Fibroblast of peridontal ligament (primary cell): Measurements from ENCODE around the gene ANKRD33B.
"Not testable (repeated sequence)": the region's sequence is repeated elsewhere in the genome, so short reads cannot be mapped to it uniquely, and the experiment has no call there.

Experiments used
- DNase-seq: peaks from one replicate; pipeline ENCODE4 v3.0.0-alpha.2; 2010; ENCODE audit errors: extremely low read depth

Gene ANKRD33B

DNA sequence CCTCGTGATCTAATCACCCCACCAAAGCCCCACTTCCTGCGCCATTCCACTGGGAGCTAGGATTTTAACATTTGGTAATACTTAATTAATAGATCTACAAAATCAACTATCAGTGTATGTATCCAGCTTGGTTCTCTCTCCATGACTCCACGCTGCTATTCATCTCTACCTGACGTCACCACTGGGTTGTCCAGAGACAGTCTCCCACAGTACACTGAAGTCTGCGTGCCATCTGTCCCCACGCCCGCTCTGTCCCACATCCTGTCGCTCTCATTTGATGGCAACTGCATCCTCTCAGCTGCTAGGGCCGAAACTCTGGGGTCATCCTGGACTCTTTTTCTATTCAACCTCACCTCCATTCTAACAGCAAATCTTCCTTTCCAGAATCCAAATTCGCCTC, 53.2 kb downstream of the ANKRD33B start:
- DNase-seq: no peak

DNA sequence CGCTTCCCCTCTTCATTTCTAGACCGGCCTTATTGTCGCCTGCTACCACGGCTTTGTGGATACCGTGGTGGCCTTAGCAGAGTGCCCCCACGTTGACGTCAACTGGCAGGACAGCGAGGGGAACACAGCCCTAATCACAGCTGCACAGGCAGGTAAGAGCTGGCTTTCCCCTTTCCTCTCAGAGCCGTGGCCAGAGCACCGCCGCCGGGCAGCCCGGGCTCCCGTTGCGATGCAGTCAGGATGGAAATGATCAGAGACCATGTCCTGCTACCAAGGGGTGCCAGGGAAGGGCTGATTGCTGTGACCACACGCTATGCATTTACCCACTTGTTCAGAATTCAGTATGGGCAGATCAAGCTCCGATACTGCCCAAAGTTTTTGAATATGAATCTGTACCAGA, 54.4 kb downstream of the ANKRD33B start:
- no peak for DNase-seq

DNA sequence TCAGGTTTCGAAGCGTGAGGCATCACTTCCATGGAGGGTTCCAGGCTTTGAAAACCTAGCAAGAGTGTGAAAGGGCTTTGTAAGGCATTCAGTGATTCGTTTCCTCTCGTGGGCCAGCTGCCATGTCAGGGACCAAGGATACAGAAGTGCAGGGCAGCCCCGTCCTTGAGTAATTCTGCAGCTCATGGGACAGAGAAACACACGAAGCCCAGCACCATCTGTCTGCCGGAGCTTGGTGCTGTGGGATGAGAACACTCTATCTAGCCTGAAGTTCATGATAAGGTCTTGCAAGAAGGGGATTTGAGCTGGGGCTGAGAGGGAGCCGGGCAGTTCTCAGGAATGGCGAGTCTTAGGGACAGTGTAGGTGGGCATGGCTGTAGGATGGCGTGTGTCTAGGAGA, 55.8 kb downstream of the ANKRD33B start:
- no peak for DNase-seq

DNA sequence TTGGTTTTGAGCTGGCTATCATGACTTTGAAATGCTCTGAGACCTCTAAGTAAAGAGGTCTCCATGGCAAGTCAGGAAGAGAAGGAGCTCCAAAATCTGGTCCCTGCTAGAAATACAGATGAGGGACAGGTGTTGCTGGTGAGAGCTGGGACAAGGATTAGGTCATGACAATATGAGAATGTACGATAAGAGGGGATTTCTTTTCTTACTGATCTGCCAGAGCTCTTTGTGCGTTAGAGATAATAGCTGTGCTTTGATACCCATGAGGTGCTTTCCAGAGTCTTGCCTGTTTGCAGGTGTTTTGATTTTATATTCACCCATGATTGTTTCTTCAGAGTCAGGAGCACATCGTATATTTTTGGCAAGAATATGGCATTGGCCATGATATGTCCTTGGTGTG, 56.5 kb downstream of the ANKRD33B start:
- DNase-seq: no peak

DNA sequence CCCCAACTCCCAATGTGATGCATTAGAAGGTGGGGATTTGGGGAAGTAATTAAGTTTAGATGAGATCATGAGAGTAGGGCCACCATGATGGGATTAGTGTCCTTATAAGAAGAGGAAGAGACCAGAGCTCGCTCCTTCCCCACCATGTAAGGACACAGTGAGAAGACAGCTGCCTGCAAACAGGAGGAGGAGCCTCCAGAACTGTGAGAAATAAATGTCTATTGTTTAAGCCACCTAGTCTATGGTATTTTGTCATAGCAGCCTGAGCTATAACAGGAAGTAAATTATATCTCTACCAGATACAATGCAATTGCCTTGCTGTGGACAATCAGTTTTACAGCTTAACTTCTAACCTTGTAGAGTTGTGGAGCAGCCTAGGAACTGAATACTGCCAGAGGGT, 58.0 kb downstream of the ANKRD33B start:
- no peak for DNase-seq

DNA sequence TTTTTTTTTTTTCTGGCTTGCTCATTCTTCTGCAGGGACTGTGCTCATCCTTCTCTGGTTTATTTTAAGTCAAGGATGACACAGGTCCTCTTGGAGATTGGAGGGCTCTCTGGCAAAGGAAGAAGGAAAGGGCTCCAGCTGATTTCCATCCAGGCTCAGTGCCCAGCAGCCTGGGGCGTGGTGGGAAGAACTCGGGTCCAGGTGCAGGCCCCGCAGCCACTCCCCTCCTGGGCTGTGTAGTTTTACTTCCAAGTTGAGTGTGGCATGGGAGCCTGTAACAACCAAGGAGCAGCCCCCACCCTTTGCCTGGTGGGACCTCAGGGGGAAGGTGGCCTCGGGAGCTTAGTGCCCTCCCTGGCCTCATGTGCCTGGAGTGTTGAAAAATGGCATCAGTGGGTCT, 58.9 kb downstream of the ANKRD33B start:
- no peak for DNase-seq

DNA sequence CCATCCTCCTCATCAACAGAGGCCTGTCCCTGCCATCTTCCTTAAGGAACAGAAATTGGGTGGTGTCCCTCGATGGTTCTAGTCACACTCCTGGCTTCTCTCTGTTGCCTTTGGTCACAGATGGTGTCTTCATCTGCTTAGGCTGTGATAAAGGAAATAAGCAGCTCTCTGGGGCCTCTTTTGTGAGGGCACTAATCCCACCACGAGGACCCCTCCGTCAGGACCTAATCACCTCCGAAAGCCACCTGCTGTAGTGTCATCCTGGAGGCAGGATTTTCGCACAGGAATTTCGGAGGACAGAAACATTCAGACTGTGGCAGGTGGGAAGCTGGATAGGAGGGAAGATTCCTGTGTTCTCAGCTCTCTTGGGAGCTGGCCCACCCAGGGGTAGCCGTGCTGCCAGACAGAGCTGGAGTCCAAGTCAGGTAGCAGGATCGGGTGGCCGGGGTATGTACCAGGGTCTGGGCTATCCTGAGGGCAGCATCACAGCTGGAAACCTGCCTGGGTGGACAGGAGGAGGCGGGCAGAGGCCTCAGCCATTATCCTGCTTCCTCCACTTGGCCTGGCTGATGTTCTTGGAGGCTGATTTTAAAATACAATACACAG, 59.5 kb downstream of the ANKRD33B start:
- no peak for DNase-seq

DNA sequence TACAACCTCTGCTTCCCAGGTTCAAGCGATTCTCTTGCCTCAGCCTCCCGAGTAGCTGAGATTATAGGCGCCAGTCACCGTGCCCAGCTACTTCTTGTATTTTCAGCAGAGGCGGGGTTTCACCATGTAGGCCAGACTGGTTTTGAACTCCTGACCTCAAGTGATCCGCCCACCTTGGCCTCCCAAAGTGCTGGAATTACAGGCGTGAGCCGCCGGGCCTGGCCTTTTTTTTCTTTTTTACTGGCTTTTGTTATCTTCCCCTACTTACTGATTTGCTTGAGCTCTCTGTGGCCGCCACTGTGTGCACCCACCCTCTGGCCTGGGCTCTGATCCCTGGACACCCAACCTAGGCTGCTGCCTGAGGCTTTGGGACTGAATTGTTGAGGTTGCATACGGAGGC, 60.3 kb downstream of the ANKRD33B start:
- DNase-seq: no peak

DNA sequence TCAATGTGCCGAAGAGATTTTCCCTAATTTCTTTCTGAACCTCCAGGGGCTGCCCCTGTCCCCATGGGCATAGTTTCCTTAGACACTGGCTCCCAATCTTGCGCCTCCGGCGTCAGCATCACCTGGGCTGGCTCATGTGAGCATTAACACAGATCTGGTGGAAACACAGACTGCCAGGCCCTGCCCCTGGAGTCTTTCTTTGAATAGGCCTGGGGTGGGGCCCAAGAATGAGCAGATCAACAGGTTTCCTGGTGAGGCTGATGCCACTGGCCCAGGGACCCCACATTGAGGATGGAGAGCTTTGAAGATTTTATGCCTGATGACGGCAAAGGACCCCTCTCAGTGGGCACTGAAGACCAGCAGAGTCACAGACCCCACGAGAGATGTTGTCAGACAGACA, 60.8 kb downstream of the ANKRD33B start:
- no peak for DNase-seq

DNA sequence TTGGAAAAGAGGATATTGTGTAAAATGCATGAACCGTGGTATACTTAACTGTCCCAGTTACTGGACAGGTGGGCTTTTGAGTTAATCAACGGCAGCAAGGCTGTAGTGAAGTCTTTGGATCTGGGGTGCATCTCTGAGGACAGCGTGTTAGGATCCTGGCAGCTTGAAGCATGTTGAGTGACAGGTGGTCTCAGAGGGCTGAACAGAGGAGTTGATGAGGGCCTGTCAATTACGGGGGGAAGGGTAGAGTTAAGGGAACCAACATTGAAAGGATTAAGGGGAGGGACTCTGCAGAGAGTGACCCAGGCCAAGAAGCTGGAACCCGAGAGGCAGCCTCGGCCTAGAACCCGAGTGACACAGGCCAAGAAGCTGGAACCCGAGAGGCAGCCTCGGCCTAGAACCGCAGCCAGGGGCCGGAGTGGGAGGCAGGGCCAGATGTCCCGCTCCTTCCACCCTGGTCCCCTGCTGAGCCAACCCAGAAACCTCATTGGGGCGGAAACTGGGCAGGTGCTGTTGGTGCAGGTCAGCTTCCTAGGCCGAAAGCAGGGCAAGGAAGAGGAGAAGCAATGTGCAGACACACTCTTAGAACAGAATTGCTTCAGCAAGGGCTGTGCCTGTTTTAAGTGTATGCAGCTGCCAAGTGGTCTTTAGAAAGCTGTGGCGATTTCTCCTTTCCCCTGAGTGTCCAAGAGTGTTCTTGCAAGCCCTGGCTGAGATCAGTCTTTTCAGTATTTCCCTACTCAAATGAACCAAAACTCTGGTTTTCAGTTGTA, 62.0 kb downstream of the ANKRD33B start:
- DNase-seq: no peak

DNA sequence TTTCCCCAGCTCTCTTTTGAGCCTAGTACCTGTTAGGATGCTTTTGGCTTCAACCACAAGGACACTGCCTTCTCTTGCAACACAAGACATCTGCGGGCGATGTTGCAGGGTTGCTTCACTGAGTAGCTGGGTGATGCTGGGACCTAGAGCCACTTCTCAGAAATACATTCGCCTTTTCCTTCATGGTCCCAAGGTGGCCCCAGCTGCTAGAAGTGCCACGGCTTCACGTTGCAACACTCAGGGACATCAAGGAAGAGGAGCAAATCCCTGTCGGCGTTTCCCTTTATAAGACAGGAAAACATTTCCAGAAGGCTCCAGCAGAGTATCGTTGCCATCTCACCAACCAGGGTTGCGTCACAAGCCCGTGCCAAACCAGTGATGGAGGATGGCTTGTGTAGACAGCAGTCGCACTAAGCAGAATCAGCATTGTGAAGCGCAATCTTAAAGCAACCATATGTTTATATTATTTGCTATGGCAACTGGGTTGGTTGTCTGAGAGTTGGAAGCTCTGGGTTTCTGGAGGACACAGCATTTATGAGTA, 62.7 kb downstream of the ANKRD33B start:
- peak; percentile 33 for DNase-seq

DNA sequence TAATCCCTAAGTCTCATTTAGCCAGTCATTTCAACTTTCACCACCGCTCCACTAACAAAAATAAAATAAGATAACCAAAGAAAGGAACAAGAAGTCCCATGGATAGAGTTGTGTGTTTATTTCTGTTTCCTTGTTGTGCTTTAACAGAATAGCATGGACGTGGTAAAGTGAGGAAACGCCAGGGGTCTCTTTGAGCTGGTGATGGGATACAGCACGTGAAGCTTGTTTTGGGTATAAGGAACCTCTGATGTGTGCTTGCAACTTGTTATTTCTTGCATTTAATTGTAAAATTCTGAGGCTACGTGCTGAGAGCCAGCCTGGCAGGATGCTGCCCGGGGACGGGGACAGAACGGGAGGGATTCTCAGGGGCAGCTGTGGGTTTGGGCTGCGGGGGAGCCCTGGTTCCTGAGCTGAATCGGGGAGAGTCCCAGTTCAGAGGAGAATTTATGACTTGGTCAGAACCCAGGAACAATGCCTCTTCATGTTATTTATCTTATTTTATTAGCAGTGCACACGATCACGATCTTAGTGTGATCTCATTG, 63.4 kb downstream of the ANKRD33B start:
- no peak for DNase-seq

DNA sequence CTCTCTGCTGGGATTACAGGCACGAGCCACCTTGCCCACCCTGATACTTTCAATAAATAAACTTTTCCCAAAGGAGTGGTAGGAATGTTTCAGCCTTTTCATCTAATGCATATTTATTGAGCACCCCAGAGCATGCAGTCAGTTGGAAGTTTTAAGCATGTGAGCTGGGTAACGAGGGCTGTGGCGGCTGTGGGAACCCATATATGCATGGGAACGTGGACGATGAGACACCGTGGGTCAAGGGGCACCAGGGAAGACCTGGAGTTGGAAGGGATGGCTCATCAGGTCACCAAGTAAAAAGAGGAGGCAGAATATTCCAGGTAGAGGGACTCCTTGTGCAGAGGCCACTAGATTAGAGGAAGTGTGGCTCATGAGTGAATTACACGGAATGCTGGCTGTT, 64.7 kb downstream of the ANKRD33B start:
- DNase-seq: no peak

DNA sequence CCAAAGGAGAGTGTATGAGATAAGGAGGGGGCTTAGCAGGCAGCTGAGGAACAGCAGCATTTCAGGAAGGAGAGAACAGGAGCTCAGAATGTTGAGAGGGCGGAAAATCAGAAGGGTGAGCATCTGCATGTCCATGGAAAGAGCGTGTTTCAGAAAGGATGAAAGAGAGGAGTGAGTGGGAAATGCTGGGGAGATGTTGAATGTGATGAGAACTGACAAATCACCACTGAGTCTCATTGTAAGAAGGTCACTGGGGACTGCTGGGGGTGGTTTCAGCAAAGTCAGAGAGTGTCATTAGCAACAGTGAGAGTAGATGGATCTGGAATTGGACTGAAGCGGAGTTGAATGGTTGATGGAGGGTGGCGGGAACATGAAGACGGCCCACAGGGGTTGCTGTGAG, 65.8 kb downstream of the ANKRD33B start:
- no peak for DNase-seq

DNA sequence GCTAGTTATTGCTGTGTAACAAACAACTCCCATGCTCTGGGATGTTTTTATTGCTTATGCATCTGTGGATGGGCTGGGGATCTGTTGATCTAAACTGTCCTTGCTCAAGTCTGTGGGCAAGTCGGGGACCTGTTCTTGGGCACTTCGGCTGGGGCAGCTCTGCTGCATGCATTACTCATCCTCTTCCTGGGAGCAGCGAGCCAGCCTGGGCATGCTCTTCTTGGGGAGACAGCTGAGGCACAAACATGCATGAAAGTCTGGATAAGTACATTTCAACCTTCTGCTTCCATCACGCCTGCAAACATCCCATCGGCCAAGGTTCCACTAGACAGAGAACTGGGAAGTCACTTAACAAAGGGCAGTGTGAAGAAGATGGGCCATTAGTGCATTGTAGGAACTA, 66.3 kb downstream of the ANKRD33B start:
- no peak for DNase-seq

DNA sequence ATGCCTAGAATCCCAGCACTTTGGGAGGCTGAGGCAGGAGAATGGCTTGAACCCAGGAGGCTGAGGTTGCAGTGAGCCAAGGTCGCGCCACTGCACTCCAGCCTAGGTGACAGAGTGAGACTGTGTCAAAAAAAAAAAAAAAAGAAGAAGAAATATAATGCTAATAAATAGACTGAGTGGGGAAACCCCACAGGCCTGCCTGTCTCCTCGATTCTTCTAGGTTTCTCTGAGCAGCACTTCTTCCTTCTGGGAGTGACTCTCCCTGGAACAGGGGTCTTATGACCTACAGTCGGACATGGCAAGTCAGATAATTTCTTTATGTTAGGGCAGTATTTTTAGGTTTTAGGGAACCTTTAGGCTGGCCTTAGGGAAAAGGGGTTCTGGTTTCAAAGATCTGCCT, 66.9 kb downstream of the ANKRD33B start:
- not testable (repeated sequence) for DNase-seq

DNA sequence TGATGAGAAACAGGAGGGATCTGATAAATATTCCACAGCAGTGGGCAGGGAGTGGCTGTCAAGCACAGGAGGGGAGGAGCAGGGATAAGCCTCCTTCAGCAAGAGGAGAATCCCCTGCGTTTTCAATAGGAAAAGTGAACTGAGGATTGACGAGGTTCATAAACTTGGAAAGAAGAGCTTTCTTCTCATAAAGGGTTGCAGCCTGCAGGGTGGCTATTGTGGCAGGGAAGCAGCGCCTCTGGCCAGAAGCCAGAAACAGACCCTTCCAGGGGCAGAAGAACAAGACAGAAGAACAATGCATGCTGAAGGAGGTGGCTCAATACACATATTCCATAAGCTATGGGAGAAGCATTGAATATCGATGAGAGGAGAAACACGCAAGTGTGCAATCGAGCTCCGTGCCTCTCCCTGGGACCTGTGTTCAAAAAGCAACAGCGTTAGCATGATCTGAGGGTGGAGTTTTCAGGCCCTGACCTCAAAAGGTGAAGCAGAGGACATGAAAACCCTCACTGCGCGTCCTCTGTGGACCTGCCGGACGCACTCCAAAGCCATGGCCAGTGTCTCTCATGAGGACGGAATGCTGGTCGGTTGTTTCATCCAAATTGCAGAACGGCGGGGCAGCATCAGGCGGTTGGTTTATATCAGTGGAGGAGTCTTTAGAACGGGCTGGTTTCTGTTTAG, 67.6 kb downstream of the ANKRD33B start:
- DNase-seq: no peak

DNA sequence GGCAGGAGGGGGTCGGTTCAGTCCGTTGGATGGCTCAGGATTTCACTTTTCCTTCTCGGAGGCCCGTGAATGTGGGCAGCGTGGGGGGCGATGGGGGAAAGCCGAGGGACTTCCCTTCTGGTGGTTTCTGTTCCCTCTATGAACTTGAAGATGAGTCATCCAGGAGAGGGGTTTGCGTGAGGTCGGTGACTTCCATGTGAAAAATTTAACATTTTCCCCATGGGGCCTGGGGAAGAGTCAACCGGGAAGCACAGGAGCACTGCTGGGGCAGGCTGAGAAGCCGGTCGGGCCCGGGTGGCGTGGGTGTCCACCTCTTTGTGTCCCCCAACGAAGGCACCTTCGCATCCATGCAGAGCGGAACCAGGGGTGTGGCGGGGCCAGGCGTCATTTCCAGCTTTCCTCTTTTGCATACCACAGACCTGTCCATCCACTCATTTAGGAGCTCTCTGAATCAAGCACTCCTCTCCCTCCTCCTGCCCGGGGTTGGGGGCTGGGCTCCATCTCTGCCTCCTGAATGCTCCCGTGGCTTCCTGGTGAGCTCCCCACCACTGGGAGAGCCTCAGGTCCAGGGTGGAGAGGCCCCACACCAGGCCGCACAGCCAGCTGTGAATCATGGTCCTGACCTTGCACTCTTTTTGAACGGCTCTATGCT, 68.4 kb downstream of the ANKRD33B start:
- DNase-seq: no peak

DNA sequence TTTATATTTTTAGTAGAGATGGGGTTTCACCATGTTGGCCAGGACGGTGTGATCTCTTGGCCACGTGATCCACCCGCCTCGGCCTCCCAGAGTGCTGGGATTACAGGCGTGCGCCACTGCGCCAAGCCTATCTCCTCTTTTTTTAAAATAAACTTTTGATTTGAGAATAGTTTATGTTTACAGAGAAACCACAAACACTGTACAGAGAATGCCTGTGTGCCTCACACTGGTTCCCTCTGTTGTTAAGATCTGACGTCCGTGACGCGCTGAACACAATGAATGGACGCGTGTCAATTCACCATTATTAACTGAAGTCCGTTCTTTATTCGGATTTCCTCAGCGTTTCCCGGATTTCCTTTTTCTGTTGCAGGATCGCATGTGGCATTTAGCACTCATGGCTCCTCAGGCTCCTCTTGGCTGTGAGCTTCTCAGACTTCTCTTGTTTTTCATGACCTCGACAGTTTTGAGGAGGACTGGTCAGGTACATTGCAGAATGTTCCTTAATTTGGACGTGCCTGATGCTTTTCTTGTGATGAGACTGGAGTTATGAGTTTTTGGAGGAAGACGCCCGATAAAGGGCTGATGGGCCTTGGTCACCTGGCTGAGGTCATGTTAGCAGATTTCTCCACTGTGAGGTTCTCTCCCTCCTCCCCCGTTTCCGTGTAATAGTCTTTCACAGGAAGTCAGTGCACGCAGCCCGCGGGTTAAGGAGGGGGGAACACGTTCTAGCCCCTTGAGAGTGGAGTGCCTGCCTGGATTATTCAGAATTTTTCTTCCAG, 69.6 kb downstream of the ANKRD33B start:
- DNase-seq: no peak

DNA sequence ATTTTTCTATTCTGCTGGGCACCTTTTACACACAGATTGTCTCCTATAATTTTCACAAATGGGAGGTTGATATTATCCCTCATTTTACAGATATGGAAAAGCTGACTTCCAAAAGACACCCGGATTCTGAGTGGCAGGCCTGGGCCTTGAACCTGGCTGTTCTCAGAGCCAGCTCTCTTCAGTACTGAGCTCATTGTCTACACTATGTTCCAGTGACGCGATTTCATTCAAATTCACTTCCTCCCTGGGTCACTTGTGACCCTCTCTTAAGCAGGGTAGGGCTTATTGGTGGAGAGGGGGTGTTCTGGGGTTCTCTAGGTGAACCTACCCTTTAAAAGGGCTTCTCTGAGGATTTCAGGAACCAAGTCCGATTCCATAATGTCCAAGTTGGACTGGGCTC, 70.2 kb downstream of the ANKRD33B start:
- DNase-seq: no peak

DNA sequence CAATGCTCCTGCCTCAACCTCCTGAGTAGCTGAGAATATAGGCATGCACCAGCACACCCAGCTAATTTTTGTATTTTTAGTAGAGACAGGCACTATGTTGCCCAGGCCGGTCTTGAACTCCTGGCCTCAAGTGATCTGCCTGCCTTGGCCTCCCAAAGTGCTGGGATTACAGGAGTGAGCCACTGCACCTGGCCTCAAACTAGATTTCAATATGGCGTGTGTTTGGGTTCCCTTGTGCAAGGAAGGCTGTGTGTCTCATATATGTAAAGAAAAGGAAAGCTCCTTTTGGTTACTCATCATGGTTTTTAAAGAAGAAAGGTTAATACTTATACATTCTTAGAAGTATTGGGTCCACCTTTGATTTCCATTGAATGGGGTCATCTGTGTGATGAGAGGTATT, 70.7 kb downstream of the ANKRD33B start:
- no peak for DNase-seq
